Raji (cell line): ENCODE results near the gene AMIGO3.
A peak's percentile ranks its signal among the peaks of the same experiment; 100 is the strongest.

Experiments
- POLR2A ChIP-seq: IDR thresholded peaks from 2 replicates; pipeline ENCODE4 v1.6.1; 2011; ENCODE audit warnings: low read depth, low read length, control low read depth; ENCODE audit not compliant: insufficient read depth

The AMIGO3 gene

GRCh38 chr3:49732597-49732996, 13.1 kb upstream of the AMIGO3 start:
- TF ChIP-seq POLR2A: no peak

- TF ChIP-seq POLR2A: no peak
Observed at GRCh38 chr3:49729966-49730609, 10.6 kb upstream of the AMIGO3 start.

- TF ChIP-seq POLR2A: no peak
Observed at GRCh38 chr3:49727924-49728361, 8.5 kb upstream of the AMIGO3 start.

- no peak for TF ChIP-seq POLR2A
Observed at GRCh38 chr3:49727154-49727923, 7.9 kb upstream of the AMIGO3 start.

- TF ChIP-seq POLR2A: no peak
Observed at GRCh38 chr3:49725906-49726681, 6.6 kb upstream of the AMIGO3 start.

GRCh38 chr3:49724586-49724985, 5.1 kb upstream of the AMIGO3 start:
- TF ChIP-seq POLR2A: no peak

- TF ChIP-seq POLR2A: peak; percentile 69
Observed at GRCh38 chr3:49723628-49724551, 4.4 kb upstream of the AMIGO3 start, which contains the start of gene GMPPB. GMPPB (minus strand) TSS chr3:49723951; CDS start chr3:49723726, 225 bp downstream.

GRCh38 chr3:49723296-49723627, 3.8 kb upstream of the AMIGO3 start:
- TF ChIP-seq POLR2A: peak; percentile 52

GRCh38 chr3:49722896-49723295, 3.4 kb upstream of the AMIGO3 start:
- TF ChIP-seq POLR2A: no peak

- TF ChIP-seq POLR2A: no peak
Observed at GRCh38 chr3:49721896-49722781, 2.7 kb upstream of the AMIGO3 start.

- TF ChIP-seq POLR2A: no peak
Observed at GRCh38 chr3:49721596-49721895, 2.1 kb upstream of the AMIGO3 start.

GRCh38 chr3:49720855-49721595, 1.5 kb upstream of the AMIGO3 start:
- no peak; the same call in 1 of the 2 replicates for TF ChIP-seq POLR2A

GRCh38 chr3:49718858-49719213, 648 bp downstream of the AMIGO3 start:
- no peak for TF ChIP-seq POLR2A
